ACC112 (cell line): Measurements from ENCODE around the gene AGER.
"Not testable (repeated sequence)": the region's sequence is repeated elsewhere in the genome, so short reads cannot be mapped to it uniquely, and the experiment has no call there.

Experiments used
- H2AFZ ChIP-seq: fragments of 200-600 bp; sonication (generic); one replicate; pipeline ENCODE4 v1.6.0; 2017; ENCODE audit warnings: antibody characterized with exemption, low read length; ENCODE audit not compliant: unreplicated experiment
- H3K27ac ChIP-seq: fragments of 200-600 bp; sonication (generic); 2 replicates; pipeline ENCODE4 v1.5.1; 2014; ENCODE audit warnings: low read depth, mild to moderate bottlenecking, antibody characterized with exemption, low read length, moderate library complexity
- H3K27me3 ChIP-seq: fragments of 200-600 bp; sonication (generic); 2 replicates; pipeline ENCODE4 v1.6.1; 2014; ENCODE audit warnings: mild to moderate bottlenecking, antibody characterized with exemption, low read length, moderate library complexity, mixed read lengths; ENCODE audit not compliant: insufficient read depth
- H3K36me3 ChIP-seq: fragments of 200-600 bp; sonication (generic); 2 replicates; pipeline ENCODE4 v1.6.1; 2016; ENCODE audit warnings: mild to moderate bottlenecking, antibody characterized with exemption, low read length, moderate library complexity, mixed read lengths; ENCODE audit not compliant: insufficient read depth
- H3K4me1 ChIP-seq: fragments of 200-600 bp; sonication (generic); one replicate; pipeline ENCODE4 v1.6.1; 2016; ENCODE audit warnings: low read length, mixed read lengths; ENCODE audit not compliant: insufficient read depth, unreplicated experiment, control insufficient read depth
- H3K4me3 ChIP-seq: fragments of 200-600 bp; sonication (generic); 2 replicates; pipeline ENCODE4 v1.5.1; 2014; ENCODE audit warnings: mild to moderate bottlenecking, low read depth, low read length
- H3K79me2 ChIP-seq: fragments of 200-600 bp; sonication (generic); one replicate; pipeline ENCODE4 v1.6.0; 2016; ENCODE audit warnings: low read length; ENCODE audit not compliant: control insufficient read depth, unreplicated experiment, insufficient read depth

Gene AGER

GRCh38 chr6:32147401-32148132 is 36.5 kb downstream of the AGER start:
- no peak overlapping the region for H3K4me3 ChIP-seq
- peaks cover 12% of the 10 kb centered on the region for H3K4me1 ChIP-seq
- no peaks in the 10 kb centered on the region for H3K36me3 ChIP-seq
- H3K79me2 ChIP-seq, result no peaks in the 10 kb centered on the region
- H3K27ac ChIP-seq, result no peak overlapping the region
- no peak overlapping the region for H2AFZ ChIP-seq
- H3K27me3 ChIP-seq, result no peaks in the 10 kb centered on the region

- H2AFZ ChIP-seq, result no peak overlapping the region
Measured at GRCh38 chr6:32146687-32147086, 37.4 kb downstream of the AGER start.

GRCh38 chr6:32146287-32146686 is 37.8 kb downstream of the AGER start:
- no peaks in the 10 kb centered on the region for H3K27me3 ChIP-seq

More at GRCh38 chr6:32146687-32147086, 37.4 kb downstream of the AGER start:
- Histone ChIP-seq H3K4me3 (no peak overlapping the region), H3K79me2 (no peaks in the 10 kb centered on the region), H3K36me3 (no peaks in the 10 kb centered on the region), H3K4me1 (peaks cover 5% of the 10 kb centered on the region), H3K27ac (no peak overlapping the region), H3K27me3 (no peaks in the 10 kb centered on the region)

GRCh38 chr6:32144238-32144637 is 39.8 kb downstream of the AGER start:
- H3K27ac ChIP-seq, H3K36me3 ChIP-seq, H3K4me1 ChIP-seq, H3K4me3 ChIP-seq, H3K79me2 ChIP-seq, H3K27me3 ChIP-seq, H2AFZ ChIP-seq: not testable (repeated sequence)

More at GRCh38 chr6:32146287-32146686, 37.8 kb downstream of the AGER start:
- Histone ChIP-seq H3K79me2 (no peaks in the 10 kb centered on the region), H2AFZ (no peak overlapping the region), H3K36me3 (no peaks in the 10 kb centered on the region), H3K27ac (no peak overlapping the region), H3K4me3 (no peak overlapping the region), H3K4me1 (peaks cover 4% of the 10 kb centered on the region)

GRCh38 chr6:32140420-32141046 is 43.5 kb downstream of the AGER start:
- no peak overlapping the region for H2AFZ ChIP-seq
- H3K27me3 ChIP-seq, result no peaks in the 10 kb centered on the region
- no peaks in the 10 kb centered on the region for H3K4me1 ChIP-seq
- H3K79me2 ChIP-seq, result no peaks in the 10 kb centered on the region
- H3K27ac ChIP-seq, result no peak overlapping the region
- no peak overlapping the region for H3K4me3 ChIP-seq
- H3K36me3 ChIP-seq, result no peaks in the 10 kb centered on the region

GRCh38 chr6:32139590-32139989 is 44.5 kb downstream of the AGER start:
- Histone ChIP-seq H3K79me2 (no peaks in the 10 kb centered on the region), H3K36me3 (no peaks in the 10 kb centered on the region), H3K27me3 (no peaks in the 10 kb centered on the region)

GRCh38 chr6:32137454-32137853 is 46.6 kb downstream of the AGER start:
- peaks cover 3% of the 10 kb centered on the region for H3K4me1 ChIP-seq
- no peak overlapping the region for H3K4me3 ChIP-seq
- H2AFZ ChIP-seq, result no peak overlapping the region
- no peaks in the 10 kb centered on the region for H3K27me3 ChIP-seq
- H3K27ac ChIP-seq, result no peak overlapping the region
- H3K79me2 ChIP-seq, result no peaks in the 10 kb centered on the region
- H3K36me3 ChIP-seq, result no peaks in the 10 kb centered on the region

More at GRCh38 chr6:32139590-32139989, 44.5 kb downstream of the AGER start:
- Histone ChIP-seq H3K4me1 (no peaks in the 10 kb centered on the region), H2AFZ (no peak overlapping the region), H3K4me3 (no peak overlapping the region), H3K27ac (no peak overlapping the region)

- Histone ChIP-seq H2AFZ (no peak overlapping the region), H3K4me3 (no peak overlapping the region), H3K36me3 (no peaks in the 10 kb centered on the region), H3K27me3 (no peaks in the 10 kb centered on the region), H3K4me1 (peaks cover 9% of the 10 kb centered on the region), H3K27ac (no peak overlapping the region), H3K79me2 (peaks cover 9% of the 10 kb centered on the region)
Measured at GRCh38 chr6:32133786-32134185, 50.3 kb downstream of the AGER start.

GRCh38 chr6:32132110-32132509 is 51.9 kb downstream of the AGER start:
- peaks cover 18% of the 10 kb centered on the region for H3K4me1 ChIP-seq
- peaks cover 21% of the 10 kb centered on the region for H3K79me2 ChIP-seq
- H3K27ac ChIP-seq, result no peak overlapping the region
- no peak overlapping the region for H2AFZ ChIP-seq
- H3K36me3 ChIP-seq, result no peaks in the 10 kb centered on the region
- H3K27me3 ChIP-seq, result no peaks in the 10 kb centered on the region
- H3K4me3 ChIP-seq, result no peak overlapping the region

GRCh38 chr6:32131439-32131948 is 52.6 kb downstream of the AGER start:
- H3K79me2 ChIP-seq, result peaks cover 24% of the 10 kb centered on the region
- H3K36me3 ChIP-seq, result no peaks in the 10 kb centered on the region
- H3K4me3 ChIP-seq, result no peak overlapping the region
- no peak overlapping the region for H2AFZ ChIP-seq
- H3K4me1 ChIP-seq, result peaks cover 23% of the 10 kb centered on the region
- no peak overlapping the region for H3K27ac ChIP-seq
- H3K27me3 ChIP-seq, result no peaks in the 10 kb centered on the region
